Embryonic facial prominence (tissue), 1 donor: ENCODE results near the gene RAB4A.

ENCODE experiments used
- DNase-seq: peaks from one replicate; pipeline ENCODE4 v3.0.0-alpha.2; 2016; ENCODE audit errors: extremely low spot score

RAB4A gene

GRCh38 chr1:229244091-229244490 lies 26.8 kb upstream of the RAB4A start:
- no peak for DNase-seq

DNA sequence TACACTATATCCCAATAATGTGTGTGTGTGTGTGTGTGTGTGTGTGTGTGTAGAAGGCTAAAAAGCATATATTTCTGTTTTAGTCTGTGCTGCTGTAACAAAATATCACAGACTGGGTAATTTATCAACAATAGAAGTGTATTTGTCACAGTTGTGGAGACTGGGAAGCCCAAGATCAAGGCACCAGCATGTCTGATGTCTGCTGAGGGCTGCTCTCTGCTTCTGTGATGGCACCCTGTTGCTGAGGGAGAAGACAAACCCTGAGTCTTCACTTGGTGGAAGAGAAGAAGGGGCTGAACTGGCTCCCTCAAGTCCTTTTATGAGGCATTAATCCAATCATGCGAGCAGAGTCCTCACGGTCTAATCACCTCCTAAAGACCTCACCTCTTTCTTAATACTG lies 23.0 kb upstream of the RAB4A start:
- DNase-seq, result no peak

DNA sequence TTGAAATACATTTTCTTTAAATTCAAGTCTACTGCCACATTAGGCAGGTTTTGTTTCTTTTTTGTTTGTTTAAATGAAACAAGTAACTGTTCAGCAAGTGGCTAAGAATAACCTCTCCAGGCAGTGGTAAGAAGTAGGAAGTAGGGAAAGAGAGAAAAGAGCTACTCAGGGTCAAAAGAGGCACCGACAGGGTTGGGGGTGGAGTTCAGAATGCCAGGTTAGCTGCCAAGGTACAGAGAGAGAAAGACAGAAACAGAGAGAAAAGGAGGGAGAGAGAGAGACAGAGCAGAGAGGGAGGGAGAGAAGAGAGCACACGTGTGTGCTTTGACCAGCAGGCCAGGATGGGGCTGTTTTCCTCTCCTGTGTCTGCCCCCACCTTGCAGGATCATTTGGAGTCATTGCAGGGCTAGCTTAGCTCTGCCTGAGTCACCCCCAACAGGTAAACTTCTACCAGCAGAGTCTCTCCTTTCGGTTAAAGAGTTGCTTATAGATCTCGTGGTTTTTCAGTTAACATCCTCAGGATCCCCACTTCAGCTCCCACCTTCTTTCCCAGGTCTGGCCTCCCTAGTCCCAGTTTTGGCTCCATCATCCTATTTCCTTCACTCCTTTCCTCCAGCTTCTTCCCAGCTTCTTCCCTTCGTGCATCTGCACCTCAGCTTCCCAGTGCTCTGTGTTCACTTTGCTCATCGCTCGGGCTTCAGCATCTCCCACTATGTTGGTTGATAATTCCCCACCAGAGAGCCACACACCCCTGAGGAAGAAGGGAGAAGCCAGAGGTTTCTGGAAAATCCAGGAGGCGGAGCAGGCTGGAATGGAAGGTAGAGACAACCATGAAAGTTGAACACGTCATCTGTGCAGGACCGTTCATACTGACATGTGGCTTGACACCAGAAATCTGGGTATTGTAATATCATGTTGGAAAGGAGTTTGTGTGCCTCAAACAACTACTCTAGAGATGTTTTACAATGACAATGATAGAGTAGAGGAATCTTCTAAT lies 21.8 kb upstream of the RAB4A start:
- DNase-seq, result no peak

DNA sequence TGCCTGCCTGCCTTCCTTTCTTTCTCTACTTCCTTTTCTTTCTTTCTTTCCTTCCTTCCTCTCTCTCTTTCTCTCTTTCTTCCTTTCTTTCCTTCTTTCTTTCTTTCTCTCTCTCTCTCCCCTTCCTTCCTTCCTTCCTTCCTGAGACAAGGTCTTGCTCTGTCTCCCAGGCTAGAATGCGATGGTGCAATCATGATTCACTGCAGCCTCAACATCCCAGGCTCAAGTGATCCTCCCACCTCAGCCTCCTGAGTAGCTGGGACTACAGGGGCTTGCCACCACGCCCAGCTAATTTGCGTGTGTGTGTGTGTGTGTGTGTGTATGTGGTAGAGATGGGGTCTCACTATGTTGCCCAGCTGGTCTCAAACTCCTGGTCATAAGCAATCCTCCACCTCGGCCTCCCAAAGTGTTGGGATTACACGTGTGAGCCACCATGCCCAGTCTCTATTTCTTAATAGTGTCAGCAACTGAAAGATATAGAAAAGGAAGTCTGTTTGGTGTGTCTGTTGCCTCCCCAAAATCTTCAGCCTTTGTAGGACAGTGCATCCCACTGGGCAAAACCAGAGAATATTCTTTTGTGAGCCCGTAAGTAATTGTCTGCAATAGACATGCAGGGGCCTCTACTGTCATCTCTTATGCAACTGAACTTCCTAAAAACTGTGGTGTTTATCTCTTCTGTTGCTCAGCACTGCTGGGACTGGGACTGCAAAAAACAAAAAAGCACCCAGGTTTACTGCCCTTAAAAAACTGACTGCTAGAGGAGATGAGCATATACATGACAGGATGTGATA lies 20.9 kb upstream of the RAB4A start:
- no peak for DNase-seq

GRCh38 chr1:229251185-229251584 lies 19.7 kb upstream of the RAB4A start:
- DNase-seq, result no peak

DNA sequence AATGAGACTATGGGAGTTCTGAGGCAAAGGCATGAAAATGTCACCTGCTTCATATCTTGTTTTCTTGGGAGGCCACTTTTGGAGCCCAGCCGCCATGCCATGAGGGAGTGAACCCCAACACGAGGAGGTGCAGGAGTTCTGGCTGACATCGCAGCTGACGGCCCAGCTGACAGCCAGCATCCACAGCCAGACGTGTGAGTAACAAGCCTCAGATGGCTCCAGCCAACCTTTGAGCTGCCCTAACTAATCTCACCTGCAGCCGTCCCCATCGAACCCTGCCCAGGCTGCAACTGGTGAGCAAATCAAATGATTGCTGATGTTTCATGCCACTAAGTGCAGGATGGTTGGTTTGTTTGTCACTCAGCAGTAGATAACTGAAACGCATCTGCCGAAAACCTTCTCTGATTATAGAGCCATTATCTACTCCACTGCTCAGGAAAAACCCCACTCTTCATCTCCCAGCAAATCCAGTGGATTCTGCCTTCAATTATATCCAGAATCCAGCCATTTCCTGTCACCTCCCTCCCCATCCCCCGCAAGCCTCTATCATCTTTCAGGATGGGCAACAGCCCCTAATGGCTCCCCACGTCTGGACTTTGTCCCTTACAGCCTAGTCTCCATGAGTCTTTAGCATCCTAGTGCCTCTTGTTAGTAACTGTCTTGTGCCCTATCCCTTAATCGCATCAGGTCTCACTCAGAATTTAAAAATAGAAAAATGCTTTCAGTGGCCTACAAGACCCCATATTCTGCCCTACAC lies 18.5 kb upstream of the RAB4A start:
- no peak for DNase-seq

- no peak for DNase-seq
These were observed 17.5 kb upstream of the RAB4A start for GRCh38 chr1:229253151-229253974.

GRCh38 chr1:229254910-229255541 lies 15.9 kb upstream of the RAB4A start:
- DNase-seq, result no peak

DNA sequence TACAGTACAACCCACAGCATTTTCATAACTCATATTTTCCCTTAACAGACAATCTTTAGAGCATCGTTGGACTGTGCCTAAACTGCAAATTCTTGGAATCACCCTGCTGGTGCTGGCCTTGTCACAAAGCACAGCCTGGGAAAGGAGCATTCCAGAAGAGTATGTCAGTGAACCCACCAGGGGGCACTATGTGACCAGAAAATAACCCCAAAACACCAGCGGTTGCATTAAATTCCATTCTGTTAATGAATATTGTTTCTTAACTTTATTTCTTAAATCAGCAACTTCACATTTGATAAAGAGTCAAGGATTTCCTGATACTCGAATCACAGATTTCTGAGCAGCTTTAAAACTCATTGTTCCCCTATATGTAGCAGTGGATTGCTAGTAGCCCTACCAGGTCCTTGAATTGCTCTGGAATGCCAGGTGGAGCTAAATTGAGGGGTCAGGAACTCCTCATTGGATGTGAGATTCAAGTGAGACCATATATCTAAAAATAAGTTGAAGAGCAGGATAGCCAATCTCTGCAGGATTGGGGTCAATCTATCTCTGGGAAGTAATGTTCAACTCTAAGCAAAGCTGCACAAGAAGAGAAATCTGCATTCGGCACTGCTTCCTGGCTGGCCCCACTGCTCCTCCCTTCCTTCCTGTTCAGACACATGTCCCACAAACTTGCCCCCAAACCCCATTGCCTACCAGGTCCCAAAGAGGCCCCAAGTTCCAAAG lies 12.7 kb upstream of the RAB4A start:
- DNase-seq, result peak; percentile 40

- DNase-seq, result no peak
These were observed 12.2 kb upstream of the RAB4A start for GRCh38 chr1:229258757-229259060.

- DNase-seq, result no peak
These were observed 10.6 kb upstream of the RAB4A start for GRCh38 chr1:229260297-229260696.

GRCh38 chr1:229262239-229262638 lies 8.7 kb upstream of the RAB4A start:
- no peak for DNase-seq

DNA sequence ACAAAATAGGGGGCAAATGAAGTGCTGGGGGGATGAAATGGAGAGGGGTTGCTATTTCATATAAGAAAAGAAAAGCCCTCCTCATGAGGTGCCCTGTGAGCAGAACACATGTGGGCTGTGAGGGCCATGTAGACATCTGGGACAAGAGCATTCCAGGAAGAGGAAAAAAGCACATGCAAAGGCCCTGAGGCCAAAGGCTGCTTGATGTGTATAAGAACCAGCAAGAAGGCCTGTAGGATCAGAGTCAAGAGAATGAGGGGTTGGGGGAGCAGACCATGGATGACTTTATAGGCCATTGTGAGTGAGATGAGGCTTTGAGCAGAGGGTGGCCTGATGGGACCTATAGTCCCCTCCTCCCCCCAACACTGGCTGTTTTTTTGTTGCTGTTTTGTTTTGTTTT lies 7.7 kb upstream of the RAB4A start:
- DNase-seq, result no peak

GRCh38 chr1:229264068-229264467 lies 6.8 kb upstream of the RAB4A start:
- no peak for DNase-seq

DNA sequence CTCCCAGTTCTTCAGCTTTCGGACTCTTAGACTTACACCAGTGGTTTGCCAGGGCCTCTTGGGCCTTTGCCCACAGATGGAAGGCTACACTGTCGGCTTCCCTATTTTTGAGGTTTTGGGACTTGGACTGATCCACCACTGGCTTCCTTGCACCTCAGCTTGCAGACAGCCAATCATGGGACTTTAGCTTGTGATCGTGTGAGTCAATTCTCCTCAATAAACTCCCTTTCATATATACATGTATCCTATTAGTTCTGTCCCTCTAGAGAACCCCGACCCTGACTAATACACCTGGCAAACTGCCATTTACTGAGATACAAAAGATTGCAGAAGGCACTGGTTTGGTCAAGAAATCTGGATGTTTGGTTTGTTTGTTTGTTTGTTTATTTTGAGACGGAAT lies 6.4 kb upstream of the RAB4A start:
- no peak for DNase-seq

- DNase-seq, result no peak
These were observed 4.6 kb upstream of the RAB4A start for GRCh38 chr1:229266274-229266673.

DNA sequence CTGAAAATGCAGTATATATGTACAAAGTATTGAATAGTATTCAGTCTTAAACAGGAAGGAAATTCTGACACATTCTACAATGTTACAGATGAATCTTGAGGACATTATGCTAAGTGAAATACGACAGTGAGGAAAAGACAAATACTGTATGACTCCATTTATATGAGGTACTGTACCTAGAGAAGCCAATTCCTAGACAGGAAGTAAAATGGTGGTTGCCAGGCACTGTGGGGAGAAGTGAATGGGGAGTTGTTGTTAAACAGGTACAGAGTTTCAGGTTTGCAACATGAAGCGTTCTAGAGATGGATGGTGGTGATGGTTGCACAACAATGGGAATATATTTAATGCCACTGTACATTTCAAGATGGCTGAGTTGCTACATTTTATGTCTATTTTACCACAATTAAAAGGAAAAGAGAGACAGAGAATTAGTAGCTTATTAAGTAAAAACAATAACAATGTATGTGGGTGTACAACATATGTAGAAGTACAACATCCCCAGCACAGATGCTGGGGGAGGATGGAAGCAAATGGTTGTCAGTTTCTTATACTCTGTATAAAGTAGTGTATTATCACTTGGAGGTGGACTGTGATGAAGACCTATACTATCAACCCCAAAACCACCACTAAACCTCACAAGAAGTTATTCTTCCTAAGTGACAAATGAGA lies 3.9 kb upstream of the RAB4A start:
- no peak for DNase-seq

DNA sequence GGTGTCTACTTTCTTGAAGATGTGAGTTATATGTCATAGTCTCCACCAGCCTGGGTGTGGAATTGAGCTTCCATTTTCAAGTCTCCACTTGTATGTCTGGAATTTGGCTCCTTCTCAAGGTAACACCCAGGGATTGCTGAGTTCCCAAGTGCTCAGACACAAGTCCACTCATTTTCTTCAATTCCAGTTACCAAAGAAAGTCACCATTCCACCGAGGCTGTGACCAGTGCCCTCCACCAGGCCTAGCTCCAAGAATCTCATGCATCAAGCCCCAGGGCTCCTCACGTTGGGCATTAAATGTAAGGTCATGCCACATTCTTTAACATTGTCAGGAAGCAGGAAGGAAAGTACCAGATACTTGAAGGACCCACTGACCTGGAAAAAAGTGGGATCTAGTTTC lies 2.4 kb upstream of the RAB4A start:
- no peak for DNase-seq

GRCh38 chr1:229271448-229272159 lies 693 bp downstream of the RAB4A start:
- no peak for DNase-seq
